Neuronal stem cell (in vitro differentiated cells): ENCODE data around the gene DNPEP.

ENCODE experiments used
- DNase-seq: peaks from one replicate; pipeline ENCODE4 v3.0.0-alpha.2; 2013; ENCODE audit warnings: low spot score
- H2AFZ ChIP-seq: one replicate; pipeline ENCODE4 v1.6.1; 2013; ENCODE audit warnings: mild to moderate bottlenecking, low read length, inconsistent platforms
- H2AK5ac ChIP-seq: 2 replicates; pipeline ENCODE4 v1.6.1; 2013; ENCODE audit warnings: low read depth, mild to moderate bottlenecking, inconsistent platforms, low read length, moderate library complexity, mixed read lengths
- H2BK120ac ChIP-seq: 2 replicates; pipeline ENCODE4 v1.6.1; 2013; ENCODE audit warnings: low read depth, mild to moderate bottlenecking, inconsistent platforms, low read length, moderate library complexity, mixed read lengths
- H2BK12ac ChIP-seq: one replicate; pipeline ENCODE4 v1.6.1; 2013; ENCODE audit warnings: low read length, inconsistent platforms
- H2BK15ac ChIP-seq: 2 replicates; pipeline ENCODE4 v1.6.1; 2013; ENCODE audit warnings: mild to moderate bottlenecking, low read length, inconsistent platforms, mixed read lengths
- H2BK5ac ChIP-seq: one replicate; pipeline ENCODE4 v1.6.1; 2013; ENCODE audit warnings: inconsistent platforms, mild to moderate bottlenecking, low read length, moderate library complexity
- H3K14ac ChIP-seq: one replicate; pipeline ENCODE4 v1.6.1; 2013; ENCODE audit warnings: low read length, inconsistent platforms
- H3K18ac ChIP-seq: 2 replicates; pipeline ENCODE4 v1.6.1; 2013; ENCODE audit warnings: low read length, inconsistent platforms
- H3K23ac ChIP-seq: 2 replicates; pipeline ENCODE4 v1.6.1; 2013; ENCODE audit warnings: low read depth, mild to moderate bottlenecking, mixed read lengths, low read length, inconsistent platforms; ENCODE audit not compliant: poor library complexity
- H3K27ac ChIP-seq: replicated peaks from 3 replicates; pipeline ENCODE4 v1.5.1; 2013; ENCODE audit warnings: low read length, inconsistent platforms
- H3K27me3 ChIP-seq, 3 experiments: 2 replicates each; pipeline ENCODE4 v1.6.1; 2013; ENCODE audit warnings: low read length in 3 of 3, mild to moderate bottlenecking in 2 of 3, inconsistent platforms in 1 of 3, low read depth in 1 of 3, mixed read lengths in 1 of 3, moderate library complexity in 1 of 3; ENCODE audit not compliant: control insufficient read depth in 3 of 3, insufficient read depth in 3 of 3
- H3K36me3 ChIP-seq, 2 donors: replicated peaks in 1 of 2; 2 replicates each; pipeline ENCODE4 v1.6.1; 2013; ENCODE audit warnings: low read length in 2 of 2; ENCODE audit not compliant: control insufficient read depth in 2 of 2, insufficient read depth in 2 of 2
- H3K4ac ChIP-seq: 2 replicates; pipeline ENCODE4 v1.6.1; 2013; ENCODE audit warnings: inconsistent platforms, mild to moderate bottlenecking, low read length, moderate library complexity
- H3K4me1 ChIP-seq, 2 donors: 1 replicate in 1 of 2; 2 replicates in 1 of 2; pipeline ENCODE4 v1.6.1; 2013; ENCODE audit warnings: low read length in 2 of 2, low read depth in 1 of 2; ENCODE audit not compliant: control insufficient read depth in 2 of 2, insufficient read depth in 1 of 2
- H3K4me2 ChIP-seq: one replicate; pipeline ENCODE4 v1.6.1; 2013; ENCODE audit warnings: mild to moderate bottlenecking, low read length, inconsistent platforms; ENCODE audit not compliant: insufficient read depth, poor library complexity, severe bottlenecking
- H3K4me3 ChIP-seq, 2 donors: 2 replicates each; pipeline ENCODE4 v1.5.1; 2013; ENCODE audit warnings: low read length in 2 of 2, mild to moderate bottlenecking in 2 of 2, inconsistent platforms in 1 of 2, moderate library complexity in 1 of 2
- H3K79me1 ChIP-seq: one replicate; pipeline ENCODE4 v1.6.1; 2013; ENCODE audit warnings: low read depth, mild to moderate bottlenecking, inconsistent platforms, low read length, moderate library complexity
- H3K9ac ChIP-seq: one replicate; pipeline ENCODE4 v1.6.1; 2013; ENCODE audit warnings: mild to moderate bottlenecking, low read depth, low read length, inconsistent platforms; ENCODE audit not compliant: poor library complexity
- H3K9me3 ChIP-seq, 2 donors: replicated peaks in 1 of 2; 2 replicates each; pipeline versions ENCODE3 to v1.6.1; 2013; ENCODE audit warnings: low read length in 2 of 2, mild to moderate bottlenecking in 2 of 2, inconsistent platforms in 1 of 2, low read depth in 1 of 2, mixed read lengths in 1 of 2, moderate library complexity in 1 of 2; ENCODE audit not compliant: control insufficient read depth in 2 of 2, insufficient read depth in 1 of 2
- H4K8ac ChIP-seq: one replicate; pipeline ENCODE4 v1.6.1; 2013; ENCODE audit warnings: low read depth, mild to moderate bottlenecking, inconsistent platforms, low read length, moderate library complexity
- H4K91ac ChIP-seq: one replicate; pipeline ENCODE4 v1.6.1; 2013; ENCODE audit warnings: low read length, low read depth, mild to moderate bottlenecking, inconsistent platforms; ENCODE audit not compliant: poor library complexity
- WGBS, 2 donors: extraction: QIAGEN DNeasy Blood & Tissue Kit; methylation state at CpG; one replicate each; pipeline ENCODE4 v1.1.7; 2013; ENCODE audit warnings: missing lambda C conversion rate in 2 of 2, mixed read lengths in 1 of 2; ENCODE audit not compliant: insufficient read length in 2 of 2, insufficient replicate concordance in 1 of 2; ENCODE audit errors: extremely low coverage in 2 of 2; 5-methylcytosine and 5-hydroxymethylcytosine counted together

Gene DNPEP

GRCh38 chr2:219358170-219359075 is 29.3 kb downstream of the DNPEP start:
- H4K8ac ChIP-seq: no peak overlapping the region
- H3K9ac ChIP-seq: peak overlapping the region; percentile 78
- H3K9me3 ChIP-seq: peaks cover 0 to 2% of the 10 kb centered on the region in 2 donors
- H3K14ac ChIP-seq: no peak overlapping the region
- no peak overlapping the region for H3K4ac ChIP-seq
- peaks cover 6 to 8% of the 10 kb centered on the region in 2 donors for H3K4me1 ChIP-seq
- H3K79me1 ChIP-seq: no peaks in the 10 kb centered on the region
- H3K27ac ChIP-seq: no peak overlapping the region
- no peak overlapping the region for H2BK5ac ChIP-seq
- DNase-seq: no peak
- H3K36me3 ChIP-seq: no peaks in the 10 kb centered on the region
- peak overlapping the region; percentile 83 for H3K18ac ChIP-seq
- peak overlapping the region; percentile 73 for H2BK12ac ChIP-seq
- peaks cover 9 to 59% (median 34%) of the 10 kb centered on the region in 3 experiments for H3K27me3 ChIP-seq
- H4K91ac ChIP-seq: peak overlapping the region; percentile 76
- H3K4me2 ChIP-seq: peak overlapping the region; percentile 81
- peak overlapping the region; percentile 79 for H2AFZ ChIP-seq
- H2BK120ac ChIP-seq: peak overlapping the region; percentile 74
- no CpG with 5 or more reads among the region's 66 CpGs for WGBS, 2 donors
- H2AK5ac ChIP-seq: peak overlapping the region; percentile 33
- no peak overlapping the region for H2BK15ac ChIP-seq
- H3K23ac ChIP-seq: peak overlapping the region; percentile 86
- peak overlapping the region in 1 of 2 donors; percentile 41 for H3K4me3 ChIP-seq

- H3K79me1 ChIP-seq: no peaks in the 10 kb centered on the region
- H3K4me3 ChIP-seq: no peak overlapping the region
- H3K4ac ChIP-seq: no peak overlapping the region
- peaks cover 9 to 62% (median 34%) of the 10 kb centered on the region in 3 experiments for H3K27me3 ChIP-seq
- peaks cover 0 to 2% of the 10 kb centered on the region in 2 donors for H3K9me3 ChIP-seq
- H4K91ac ChIP-seq: no peak overlapping the region
- no peak overlapping the region for H2BK5ac ChIP-seq
- H2BK12ac ChIP-seq: no peak overlapping the region
- no peaks in the 10 kb centered on the region for H3K36me3 ChIP-seq
- H4K8ac ChIP-seq: no peak overlapping the region
- H3K23ac ChIP-seq: no peak overlapping the region
- DNase-seq: no peak
- no peak overlapping the region for H2BK120ac ChIP-seq
- no peak overlapping the region for H3K9ac ChIP-seq
- no peak overlapping the region for H2AK5ac ChIP-seq
- H3K14ac ChIP-seq: no peak overlapping the region
- no peak overlapping the region for H3K18ac ChIP-seq
- no peak overlapping the region for H3K4me2 ChIP-seq
- no CpG with 5 or more reads among the region's 1 CpG for WGBS, 2 donors
- H2AFZ ChIP-seq: no peak overlapping the region
- no peak overlapping the region for H3K27ac ChIP-seq
- peaks cover 7 to 8% of the 10 kb centered on the region in 2 donors for H3K4me1 ChIP-seq
- no peak overlapping the region for H2BK15ac ChIP-seq
Observed at GRCh38 chr2:219356834-219357233, 30.9 kb downstream of the DNPEP start.

- no CpG with 5 or more reads among the region's 4 CpGs for WGBS, 2 donors
Observed at GRCh38 chr2:219354582-219354981, 33.1 kb downstream of the DNPEP start.

GRCh38 chr2:219353129-219353528 is 34.6 kb downstream of the DNPEP start:
- Histone ChIP-seq H3K4me2 (no peak overlapping the region), H3K27me3 (peaks cover 2 to 37% (median 14%) of the 10 kb centered on the region in 3 experiments), H3K4ac (no peak overlapping the region), H3K36me3 (no peaks in the 10 kb centered on the region), H2BK5ac (no peak overlapping the region), H2BK15ac (no peak overlapping the region), H3K79me1 (no peaks in the 10 kb centered on the region), H4K91ac (no peak overlapping the region), H3K9me3 (peaks cover 0 to under 1% of the 10 kb centered on the region in 2 donors), H3K9ac (no peak overlapping the region), H3K27ac (no peak overlapping the region), H2BK12ac (no peak overlapping the region), H3K23ac (no peak overlapping the region), H3K4me3 (no peak overlapping the region), H2AK5ac (no peak overlapping the region), H3K4me1 (peaks cover 19 to 25% of the 10 kb centered on the region in 2 donors), H3K18ac (no peak overlapping the region), H2BK120ac (no peak overlapping the region), H4K8ac (no peak overlapping the region), H2AFZ (no peak overlapping the region), H3K14ac (no peak overlapping the region)
- no peak for DNase-seq
- WGBS, 2 donors: no CpG with 5 or more reads among the region's 5 CpGs

More at GRCh38 chr2:219354582-219354981, 33.1 kb downstream of the DNPEP start:
- Histone ChIP-seq H3K27me3 (peaks cover 9 to 51% (median 28%) of the 10 kb centered on the region in 3 experiments), H2AFZ (no peak overlapping the region), H3K23ac (peak overlapping the region; percentile 26), H2BK5ac (no peak overlapping the region), H3K18ac (no peak overlapping the region), H3K4ac (no peak overlapping the region), H4K8ac (no peak overlapping the region), H2BK12ac (no peak overlapping the region), H4K91ac (no peak overlapping the region), H3K4me3 (no peak overlapping the region), H3K36me3 (no peaks in the 10 kb centered on the region), H3K4me2 (no peak overlapping the region), H3K9me3 (peaks cover 0 to 2% of the 10 kb centered on the region in 2 donors), H3K4me1 (peaks cover 25 to 28% of the 10 kb centered on the region in 2 donors), H3K9ac (no peak overlapping the region), H2BK15ac (no peak overlapping the region), H3K79me1 (no peaks in the 10 kb centered on the region), H3K27ac (no peak overlapping the region), H2AK5ac (no peak overlapping the region), H3K14ac (no peak overlapping the region), H2BK120ac (no peak overlapping the region)
- DNase-seq: no peak
